ENCODE results near the gene TRPC1. TPM values are rescaled to one million over a fixed set of nuclear protein-coding genes. Genes with fewer than 3 reads are reported as not detected.

The TRPC1 gene
- total and polyA plus RNA-seq, 2 experiments from 2014 or later = 7.0 to 36.6 TPM

GRCh38 chr3:142738396-142738795, 14.6 kb downstream of the TRPC1 start:
- no peaks in the 10 kb centered on the region for H3K4me1 Mint-ChIP-seq
- no peaks in the 10 kb centered on the region for H3K27me3 ChIP-seq (ENCODE audit: insufficient read depth)
- no peak overlapping the region for H3K4me3 Mint-ChIP-seq
- peaks cover 2% of the 10 kb centered on the region for H3K27me3 Mint-ChIP-seq (ENCODE audit: insufficient read depth, low read depth, poor library complexity)
- H3K9me2 ChIP-seq (ENCODE audit: insufficient read depth) = no peaks in the 10 kb centered on the region
- no peak overlapping the region for H3K27ac Mint-ChIP-seq
- H3K36me3 ChIP-seq (ENCODE audit: insufficient read depth) = no peaks in the 10 kb centered on the region
- ATAC-seq (no peak), DNase-seq (ENCODE audit: low spot score) (no peak)
- no peak overlapping the region for H2AFZ ChIP-seq
- no peaks in the 10 kb centered on the region for H3K4me1 ChIP-seq (ENCODE audit: insufficient read depth)
- peaks cover 13% of the 10 kb centered on the region for H3K79me2 ChIP-seq (replicated peaks; ENCODE audit: insufficient read depth)
- H3K27ac ChIP-seq (ENCODE audit: low read depth) = no peak overlapping the region
- H3F3A ChIP-seq (replicated peaks; ENCODE audit: low read depth) = no peaks in the 10 kb centered on the region
- TF ChIP-seq CREB1 (CRISPR knock-in tag; IDR thresholded peaks at IDR 0.05; ENCODE audit: low read depth) (no peak), STAT1 (IDR thresholded peaks at IDR 0.05; ENCODE audit: unreplicated experiment) (no peak), CTCF (conservative IDR thresholded peaks at IDR 0.05; ENCODE audit: low read depth in 2 of 2) (no peak), EZH2 (IDR thresholded peaks at IDR 0.05; ENCODE audit: low read depth, unreplicated experiment) (no peak), REST (IDR thresholded peaks at IDR 0.05; ENCODE audit: unreplicated experiment) (no peak), ZNF462 (CRISPR knock-in tag; IDR thresholded peaks at IDR 0.05) (no peak), ZNF331 (CRISPR knock-in tag; IDR thresholded peaks at IDR 0.05; ENCODE audit: low read depth) (no peak), ZNF114 (CRISPR knock-in tag; IDR thresholded peaks at IDR 0.05) (no peak), ETS1 (IDR thresholded peaks at IDR 0.05) (no peak)
- no peaks in the 10 kb centered on the region for H4K20me1 ChIP-seq (replicated peaks; ENCODE audit: insufficient read depth)
- no peak overlapping the region for H3K4me3 ChIP-seq
- H3K9me3 Mint-ChIP-seq = no peaks in the 10 kb centered on the region
- no peak overlapping the region for H3K4me2 ChIP-seq
- H3K36me3 Mint-ChIP-seq (ENCODE audit: low read depth) = no peaks in the 10 kb centered on the region
